Astrocyte of the cerebellum (primary cell): Measurements from ENCODE around the gene CEL.
"Not testable (repeated sequence)": the region's sequence is repeated elsewhere in the genome, so short reads cannot be mapped to it uniquely, and the experiment has no call there.

Source experiments
- DNase-seq: peaks from one replicate; pipeline ENCODE4 v3.0.0-alpha.2; 2011; ENCODE audit warnings: low read depth
- H3K4me3 ChIP-seq: 2 replicates; pipeline ENCODE4 v1.5.1; 2011; ENCODE audit warnings: mild to moderate bottlenecking, low read depth, low read length, moderate library complexity
- in situ Hi-C: cut with HindIII; loops from 2 replicates; pipeline ENCODE4 v1.10.0; 2017; ENCODE audit warnings: low sequenced_read_pairs
- TF ChIP-seq, protein P1 (sequence below): IDR thresholded peaks from 2 replicates; pipeline ENCODE4 v1.5.1; 2012; ENCODE audit warnings: low read length, low read depth, moderate library complexity, mild to moderate bottlenecking; ENCODE audit errors: missing control alignments

Gene CEL

DNA sequence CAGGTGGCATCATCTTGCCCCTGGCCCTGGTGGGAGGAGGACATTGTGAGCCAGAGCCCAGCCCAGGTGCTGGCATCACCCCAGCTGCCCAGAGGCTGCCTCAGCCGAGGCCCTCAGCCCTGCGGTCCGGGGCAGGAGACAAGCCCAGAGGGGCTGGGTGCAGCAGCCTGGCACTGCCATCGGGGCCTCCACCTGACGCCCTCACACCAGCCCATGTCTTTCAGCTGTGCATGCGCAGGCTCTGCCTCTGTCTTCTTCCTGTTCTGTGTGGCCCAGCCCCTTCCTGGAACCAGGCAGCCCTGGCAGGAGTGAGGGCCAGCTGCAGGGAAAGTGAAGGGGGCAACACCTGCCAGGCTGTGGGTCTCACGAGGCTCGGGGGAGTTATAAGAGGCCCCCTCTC lies 4.8 kb upstream of the CEL start:
- TF ChIP-seq, protein P1, sequence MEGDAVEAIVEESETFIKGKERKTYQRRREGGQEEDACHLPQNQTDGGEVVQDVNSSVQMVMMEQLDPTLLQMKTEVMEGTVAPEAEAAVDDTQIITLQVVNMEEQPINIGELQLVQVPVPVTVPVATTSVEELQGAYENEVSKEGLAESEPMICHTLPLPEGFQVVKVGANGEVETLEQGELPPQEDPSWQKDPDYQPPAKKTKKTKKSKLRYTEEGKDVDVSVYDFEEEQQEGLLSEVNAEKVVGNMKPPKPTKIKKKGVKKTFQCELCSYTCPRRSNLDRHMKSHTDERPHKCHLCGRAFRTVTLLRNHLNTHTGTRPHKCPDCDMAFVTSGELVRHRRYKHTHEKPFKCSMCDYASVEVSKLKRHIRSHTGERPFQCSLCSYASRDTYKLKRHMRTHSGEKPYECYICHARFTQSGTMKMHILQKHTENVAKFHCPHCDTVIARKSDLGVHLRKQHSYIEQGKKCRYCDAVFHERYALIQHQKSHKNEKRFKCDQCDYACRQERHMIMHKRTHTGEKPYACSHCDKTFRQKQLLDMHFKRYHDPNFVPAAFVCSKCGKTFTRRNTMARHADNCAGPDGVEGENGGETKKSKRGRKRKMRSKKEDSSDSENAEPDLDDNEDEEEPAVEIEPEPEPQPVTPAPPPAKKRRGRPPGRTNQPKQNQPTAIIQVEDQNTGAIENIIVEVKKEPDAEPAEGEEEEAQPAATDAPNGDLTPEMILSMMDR = no peak
- DNase-seq = no peak
- in situ Hi-C loops = no loop called here
- no peak overlapping the region for H3K4me3 ChIP-seq

DNA sequence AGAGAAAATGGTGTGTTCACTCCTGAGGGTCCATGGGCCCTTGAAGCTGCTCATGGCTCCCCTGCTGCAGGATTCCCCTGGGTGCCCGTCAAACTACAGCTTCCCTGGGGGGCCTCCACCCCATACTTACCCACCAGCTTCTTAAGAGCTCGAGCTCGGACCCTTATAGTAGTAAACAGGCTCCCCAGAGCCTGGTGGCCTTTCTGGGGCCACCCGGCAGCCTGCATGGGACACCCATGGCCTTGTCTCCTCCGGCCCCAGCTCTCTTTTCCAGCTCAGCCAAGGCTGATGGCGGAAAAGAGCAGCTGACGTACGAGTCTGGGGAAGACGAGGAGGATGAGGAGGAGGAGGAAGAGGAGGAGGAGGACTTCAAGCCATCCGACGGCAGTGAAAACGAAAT lies 4.2 kb upstream of the CEL start:
- TF ChIP-seq, protein P1 = no peak
- in situ Hi-C loops = no loop called here
- DNase-seq = no peak
- no peak overlapping the region for H3K4me3 ChIP-seq

DNA sequence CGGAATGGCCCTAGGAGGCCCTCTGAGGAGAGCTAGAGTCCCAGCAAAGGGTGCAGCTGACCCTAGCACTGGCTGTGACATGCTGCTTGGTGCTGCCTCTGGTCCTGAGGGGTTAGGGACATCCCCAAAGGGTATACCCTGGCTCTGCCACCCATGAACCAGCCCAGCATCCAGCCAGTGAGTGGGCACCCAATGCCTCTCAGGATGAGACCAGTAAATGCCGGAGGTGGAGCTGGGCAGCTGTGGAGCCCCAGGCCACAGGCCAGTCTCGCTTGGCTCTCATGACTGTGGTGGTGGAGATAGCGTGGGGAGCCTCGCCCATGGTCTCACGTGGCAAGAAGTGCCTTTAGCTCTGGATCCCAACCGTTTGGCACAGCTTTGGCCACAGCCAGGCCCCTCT lies 3.7 kb upstream of the CEL start:
- TF ChIP-seq, protein P1 = no peak
- H3K4me3 ChIP-seq = no peak overlapping the region
- in situ Hi-C loops = no loop called here
- no peak for DNase-seq

DNA sequence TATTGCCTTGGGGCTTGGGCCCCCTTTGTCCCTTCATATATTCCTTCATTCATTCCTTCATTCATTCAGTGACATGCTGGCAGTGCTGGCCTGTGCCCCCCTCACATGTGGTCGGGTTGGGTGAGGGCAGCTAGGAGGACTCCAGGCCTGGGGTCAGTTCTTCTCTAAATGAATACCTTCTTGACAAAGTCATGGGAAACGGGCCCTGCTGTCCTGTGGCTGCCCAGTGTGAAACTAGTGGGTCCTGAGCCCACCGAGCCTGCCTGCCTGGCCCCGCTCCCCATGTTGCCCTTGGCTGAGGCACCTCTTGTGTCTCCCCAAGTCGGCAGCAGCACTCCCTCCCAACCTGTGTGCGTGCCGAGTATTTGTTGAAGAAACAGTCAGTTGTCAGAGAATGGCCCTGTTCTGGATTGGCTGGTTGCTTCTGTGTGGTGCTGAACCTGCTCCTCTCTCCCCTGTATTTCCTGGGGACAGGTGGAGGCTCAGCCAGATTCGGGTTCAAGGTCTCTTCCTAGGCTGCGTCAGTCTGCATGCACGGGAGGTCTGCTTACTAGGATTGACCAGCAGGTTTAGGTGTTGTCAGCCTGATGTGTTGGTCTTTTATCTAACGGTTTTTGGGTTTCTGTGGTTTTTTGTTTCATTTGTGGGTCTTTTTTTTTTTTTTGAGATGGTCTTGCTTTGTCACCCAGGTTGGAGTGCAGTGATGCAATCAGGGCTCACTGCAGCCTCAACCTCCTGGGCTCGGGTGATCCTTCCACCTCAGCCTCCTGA lies 3.0 kb upstream of the CEL start:
- in situ Hi-C loops = no loop called here
- H3K4me3 ChIP-seq = no peak overlapping the region
- DNase-seq = no peak
- TF ChIP-seq, protein P1 = no peak

DNA sequence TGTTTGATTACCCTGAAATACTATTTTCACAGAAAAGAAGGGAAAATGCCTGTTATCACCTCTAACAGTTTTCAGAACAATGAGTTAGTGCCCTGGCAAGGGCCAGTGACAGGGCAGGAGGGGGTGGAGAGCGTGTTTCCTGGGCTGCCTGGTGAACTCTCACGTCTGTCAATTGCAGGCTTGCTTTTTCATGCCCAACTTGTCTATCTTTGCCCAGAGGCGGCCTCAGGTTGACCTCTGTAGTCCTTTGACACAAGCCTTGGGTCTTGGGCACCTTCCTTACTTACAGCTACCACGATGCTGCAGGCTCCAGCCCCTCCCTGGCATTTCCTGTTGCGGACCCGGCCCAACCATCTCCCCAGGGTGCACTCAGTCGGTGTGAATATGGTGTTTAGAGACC lies 2.2 kb upstream of the CEL start:
- TF ChIP-seq, protein P1 = no peak
- in situ Hi-C loops = no loop called here
- no peak for DNase-seq
- H3K4me3 ChIP-seq = no peak overlapping the region

DNA sequence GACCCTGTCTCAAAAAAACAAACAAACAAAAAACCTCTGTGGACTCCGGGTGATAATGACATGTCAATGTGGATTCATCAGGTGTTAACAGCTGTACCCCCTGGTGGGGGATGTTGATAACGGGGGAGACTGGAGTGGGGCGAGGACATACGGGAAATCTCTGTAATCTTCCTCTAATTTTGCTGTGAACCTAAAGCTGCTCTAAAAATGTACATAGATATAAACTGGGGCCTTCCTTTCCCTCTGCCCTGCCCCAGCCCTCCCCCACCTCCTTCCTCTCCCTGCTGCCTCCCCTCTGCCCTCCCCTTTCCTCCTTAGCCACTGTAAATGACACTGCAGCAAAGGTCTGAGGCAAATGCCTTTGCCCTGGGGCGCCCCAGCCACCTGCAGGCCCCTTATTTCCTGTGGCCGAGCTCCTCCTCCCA lies 1.4 kb upstream of the CEL start:
- no peak overlapping the region for H3K4me3 ChIP-seq
- TF ChIP-seq, protein P1 = no peak
- in situ Hi-C loops = no loop called here
- no peak for DNase-seq

DNA sequence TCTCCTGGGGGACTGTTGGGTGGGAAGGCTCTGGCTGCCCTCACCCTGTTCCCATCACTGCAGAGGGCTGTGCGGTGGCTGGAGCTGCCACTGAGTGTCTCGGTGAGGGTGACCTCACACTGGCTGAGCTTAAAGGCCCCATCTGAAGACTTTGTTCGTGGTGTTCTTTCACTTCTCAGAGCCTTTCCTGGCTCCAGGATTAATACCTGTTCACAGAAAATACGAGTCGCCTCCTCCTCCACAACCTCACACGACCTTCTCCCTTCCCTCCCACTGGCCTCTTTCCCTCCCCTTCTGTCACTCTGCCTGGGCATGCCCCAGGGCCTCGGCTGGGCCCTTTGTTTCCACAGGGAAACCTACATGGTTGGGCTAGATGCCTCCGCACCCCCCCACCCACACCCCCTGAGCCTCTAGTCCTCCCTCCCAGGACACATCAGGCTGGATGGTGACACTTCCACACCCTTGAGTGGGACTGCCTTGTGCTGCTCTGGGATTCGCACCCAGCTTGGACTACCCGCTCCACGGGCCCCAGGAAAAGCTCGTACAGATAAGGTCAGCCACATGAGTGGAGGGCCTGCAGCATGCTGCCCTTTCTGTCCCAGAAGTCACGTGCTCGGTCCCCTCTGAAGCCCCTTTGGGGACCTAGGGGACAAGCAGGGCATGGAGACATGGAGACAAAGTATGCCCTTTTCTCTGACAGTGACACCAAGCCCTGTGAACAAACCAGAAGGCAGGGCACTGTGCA lies 590 bp upstream of the CEL start:
- in situ Hi-C loops, DNase-seq, H3K4me3 ChIP-seq: not testable (repeated sequence)

DNA sequence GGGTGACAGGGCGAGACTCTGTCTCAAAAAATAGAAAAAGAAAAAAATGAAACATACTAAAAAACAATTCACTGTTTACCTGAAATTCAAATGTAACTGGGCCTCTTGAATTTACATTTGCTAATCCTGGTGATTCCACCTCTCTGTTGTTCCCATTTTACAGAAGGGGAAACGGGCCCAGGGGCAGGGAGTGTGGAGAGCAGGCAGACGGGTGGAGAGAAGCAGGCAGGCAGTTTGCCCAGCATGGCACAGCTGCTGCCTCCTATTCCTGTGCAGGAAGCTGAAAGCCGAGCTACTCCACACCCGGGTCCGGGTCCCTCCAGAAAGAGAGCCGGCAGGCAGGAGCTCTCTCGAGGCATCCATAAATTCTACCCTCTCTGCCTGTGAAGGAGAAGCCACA lies 788 bp downstream of the CEL start:
- H3K4me3 ChIP-seq, in situ Hi-C loops, DNase-seq: not testable (repeated sequence)
